ENCODE measurements around the gene DNTT. TPM values are rescaled to one million over a fixed set of nuclear protein-coding genes. Genes with fewer than 3 reads are reported as not detected.

DNTT gene
- total RNA-seq, 1 donor from 2014 or later = 0.11 TPM

- intact Hi-C loops (cut with micrococcal nuclease) = no loop called here
- H3K27ac Mint-ChIP-seq = no peak overlapping the region
- ChIA-PET CTCF (interaction anchor here (2.6 kb wide), 1 partner anchor 9 kb away, joined by 12 read pairs; no protein-coding TSS in a partner anchor), POLR2A (interaction anchor here (0.9 kb wide), 1 partner anchor 26 kb away, joined by 3 read pairs; no protein-coding TSS in a partner anchor)
- no peak overlapping the region for H3K4me3 Mint-ChIP-seq
- DNase-seq (no peak), ATAC-seq (ENCODE audit: low read depth) (no peak)
- no peaks in the 10 kb centered on the region for H3K4me1 Mint-ChIP-seq
- H3K9me3 Mint-ChIP-seq = no peaks in the 10 kb centered on the region
- no peak for TF ChIP-seq CTCF (IDR thresholded peaks at IDR 0.05)
- H3K27me3 Mint-ChIP-seq = peaks cover 2% of the 10 kb centered on the region
- no peaks in the 10 kb centered on the region for H3K36me3 Mint-ChIP-seq (ENCODE audit: low read depth)
Measured at GRCh38 chr10:96365571-96365970, 61.3 kb downstream of the DNTT start.

- intact Hi-C loops (cut with micrococcal nuclease) = no loop called here
- ChIA-PET POLR2A (interaction anchor here (0.9 kb wide), 1 partner anchor 27 kb away, joined by 3 read pairs; no protein-coding TSS in a partner anchor), CTCF (interaction anchor here (1.3 kb wide), 1 partner anchor 9 kb away, joined by 3 read pairs; no protein-coding TSS in a partner anchor)
- ATAC-seq (ENCODE audit: low read depth) (no peak), DNase-seq (no peak)
- no peaks in the 10 kb centered on the region for H3K4me1 Mint-ChIP-seq
- no peaks in the 10 kb centered on the region for H3K36me3 Mint-ChIP-seq (ENCODE audit: low read depth)
- no peaks in the 10 kb centered on the region for H3K27me3 Mint-ChIP-seq
- no peak for TF ChIP-seq CTCF (IDR thresholded peaks at IDR 0.05)
- no peak overlapping the region for H3K4me3 Mint-ChIP-seq
- H3K27ac Mint-ChIP-seq = no peak overlapping the region
- H3K9me3 Mint-ChIP-seq = no peaks in the 10 kb centered on the region
Measured at GRCh38 chr10:96366508-96366907, 62.3 kb downstream of the DNTT start.

GRCh38 chr10:96367470-96367869 is 63.2 kb downstream of the DNTT start:
- ATAC-seq (ENCODE audit: low read depth) = no peak
- TF ChIP-seq CTCF (IDR thresholded peaks at IDR 0.05) = no peak
- Mint-ChIP-seq H3K4me3 (no peak overlapping the region), H3K36me3 (ENCODE audit: low read depth) (no peaks in the 10 kb centered on the region), H3K4me1 (no peaks in the 10 kb centered on the region), H3K27ac (no peak overlapping the region), H3K27me3 (no peaks in the 10 kb centered on the region), H3K9me3 (no peaks in the 10 kb centered on the region)
- no peak for DNase-seq
- intact Hi-C loops (cut with micrococcal nuclease) = no loop called here
- CTCF ChIA-PET = interaction anchor here (1.3 kb wide), 1 partner anchor 8 kb away, joined by 3 read pairs; no protein-coding TSS in a partner anchor
- POLR2A ChIA-PET = no interaction called here

- no peak for TF ChIP-seq CTCF (IDR thresholded peaks at IDR 0.05)
- no peak for DNase-seq
- POLR2A ChIA-PET = no interaction called here
- no peak for ATAC-seq (ENCODE audit: low read depth)
- Mint-ChIP-seq H3K9me3 (no peaks in the 10 kb centered on the region), H3K4me1 (no peaks in the 10 kb centered on the region), H3K27me3 (peaks cover 7% of the 10 kb centered on the region), H3K27ac (no peak overlapping the region), H3K4me3 (no peak overlapping the region), H3K36me3 (ENCODE audit: low read depth) (no peaks in the 10 kb centered on the region)
- intact Hi-C loops (cut with micrococcal nuclease) = no loop called here
- CTCF ChIA-PET = no interaction called here
Measured at GRCh38 chr10:96368971-96369370, 64.7 kb downstream of the DNTT start.

GRCh38 chr10:96369890-96370583 is 65.8 kb downstream of the DNTT start:
- ATAC-seq (ENCODE audit: low read depth) (no peak), DNase-seq (no peak)
- H3K36me3 Mint-ChIP-seq (ENCODE audit: low read depth) = no peaks in the 10 kb centered on the region

More at GRCh38 chr10:96369890-96370583, 65.8 kb downstream of the DNTT start:
- Mint-ChIP-seq H3K27ac (no peak overlapping the region), H3K4me1 (peaks cover 1% of the 10 kb centered on the region), H3K4me3 (no peak overlapping the region), H3K27me3 (peaks cover 10% of the 10 kb centered on the region), H3K9me3 (no peaks in the 10 kb centered on the region)
- TF ChIP-seq CTCF (IDR thresholded peaks at IDR 0.05) = no peak
- intact Hi-C loops (cut with micrococcal nuclease) = no loop called here
- CTCF ChIA-PET = interaction anchor here (1.0 to 1.3 kb wide), 5 partner anchors 8 to 840 kb away, joined by 3 to 5 read pairs (median 4); no protein-coding TSS in a partner anchor
- POLR2A ChIA-PET = no interaction called here
